Measurements from ENCODE around the gene PRUNE2. TPM values are rescaled to one million over a fixed set of nuclear protein-coding genes. Genes with fewer than 3 reads are reported as not detected.

The PRUNE2 gene
- total and polyA plus RNA-seq, 2 of the 8 experiments (the other 6 are each of a cell fraction or from before 2014, with no cell fraction given): 5.5 to 13.3 TPM

DNA sequence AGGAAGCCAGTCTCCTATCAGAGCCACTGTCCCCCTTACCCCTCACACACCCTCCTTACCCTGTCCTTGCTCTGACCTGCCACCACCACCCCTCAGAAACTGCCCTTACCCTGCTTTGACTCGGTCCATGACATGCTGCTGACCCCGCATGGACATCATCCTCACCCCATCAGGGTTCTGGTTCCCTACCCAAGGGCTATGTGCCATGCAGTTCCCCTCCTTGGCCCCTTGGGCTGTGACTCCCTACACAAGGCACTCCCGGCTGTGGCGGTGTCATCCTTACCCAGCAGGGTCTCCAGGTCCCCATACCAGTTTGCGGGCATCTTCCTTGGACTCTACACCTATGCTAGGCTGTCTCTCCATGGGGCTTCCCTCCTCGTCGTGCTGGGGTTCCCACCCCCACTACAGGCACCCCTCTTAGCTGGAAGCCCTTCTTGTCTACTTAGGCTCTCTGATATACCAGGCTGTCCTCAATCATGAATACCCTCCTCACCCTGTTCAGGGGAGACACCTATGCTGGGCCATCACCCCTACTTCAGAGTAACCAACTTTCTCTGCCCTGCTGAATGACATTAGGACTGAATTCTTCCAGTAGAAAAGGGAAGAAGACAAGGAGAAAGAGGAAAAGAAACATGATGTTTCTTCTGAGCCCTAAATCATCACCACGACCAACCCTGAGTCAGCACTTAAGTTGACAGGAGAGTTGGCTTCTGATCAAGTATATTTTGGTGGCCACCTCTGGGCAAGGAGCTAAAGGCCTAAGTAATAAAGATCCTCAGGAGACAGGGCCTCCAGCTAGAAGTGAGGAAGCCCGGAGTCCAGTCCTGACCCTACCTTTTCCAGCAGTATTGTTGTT, 331.8 kb downstream of the PRUNE2 start:
- H2BK5ac ChIP-seq (ENCODE audit: low read depth, low read length): no peak overlapping the region
- H3K36me3 ChIP-seq (ENCODE audit: control insufficient read depth in 2 of 4, insufficient read depth in 4 of 4, low read length in 3 of 4): no peaks in the 10 kb centered on the region
- H4K20me1 ChIP-seq (replicated peaks in 1 of 2; ENCODE audit: control insufficient read depth in 1 of 2, insufficient read depth in 2 of 2, low read length in 2 of 2): no peaks in the 10 kb centered on the region
- DNase-seq (ENCODE audit: low read depth in 1 of 2, low spot score in 2 of 2) (no peak), FAIRE-seq (no peak)
- no peaks in the 10 kb centered on the region for H3K79me2 ChIP-seq (ENCODE audit: control insufficient read depth in 1 of 2, insufficient read depth in 2 of 2, low read length in 2 of 2)
- no peak overlapping the region for H2BK120ac ChIP-seq (replicated peaks; ENCODE audit: low read depth, low read length)
- H4K5ac ChIP-seq (ENCODE audit: insufficient read length, low read depth, low read length): no peak overlapping the region
- H3K27ac ChIP-seq (ENCODE audit: low read depth, low read length): no peak overlapping the region
- ChIA-PET CTCF (ENCODE audit: partially characterized antibody) (interaction anchor here (0.6 to 1.1 kb wide), 3 partner anchors 12 to 221 kb away, joined by 3 to 4 read pairs (median 3); no protein-coding TSS in a partner anchor), POLR2A (ENCODE audit: partially characterized antibody) (no interaction called here)
- H2BK15ac ChIP-seq (ENCODE audit: low read length): no peak overlapping the region
- H3K56ac ChIP-seq (replicated peaks; ENCODE audit: insufficient read length, low read depth, low read length): no peak overlapping the region
- no peak overlapping the region for H3K14ac ChIP-seq (ENCODE audit: insufficient read length)
- H3K9me3 ChIP-seq (ENCODE audit: insufficient read depth in 2 of 2, low read depth in 1 of 2, low read length in 1 of 2): 0 out of 4 replicates have a peak, but pooled peaks cover 0 to 4% of the 10 kb centered on the region in 2 experiments
- H3K4me2 ChIP-seq (ENCODE audit: insufficient read depth in 1 of 2, low read depth in 2 of 2, low read length in 2 of 2): no peak overlapping the region
- no peak overlapping the region for H3K4ac ChIP-seq (replicated peaks; ENCODE audit: insufficient read length, low read depth, low read length)
- H3K4me1 ChIP-seq (replicated peaks in 1 of 4; ENCODE audit: control insufficient read depth in 3 of 4, insufficient read depth in 4 of 4, low read length in 3 of 4): no peaks in the 10 kb centered on the region
- H3K9ac ChIP-seq (replicated peaks in 1 of 4; ENCODE audit: extremely low read depth in 1 of 4, low read depth in 3 of 4, low read length in 3 of 4): no peak overlapping the region
- H2BK12ac ChIP-seq (ENCODE audit: low read depth, low read length): no peak overlapping the region
- 94% methylated on average over 8 of the region's 9 CpGs; no CpG with 5 or more reads in 1 of the 2 experiments for WGBS, 2 experiments (ENCODE audit: extremely low coverage in 1 of 2, insufficient coverage in 1 of 2, insufficient read length in 1 of 2, insufficient replicate concordance in 2 of 2, low coverage in 1 of 2, low lambda C conversion rate in 2 of 2, missing lambda C conversion rate in 1 of 2)
- H2AFZ ChIP-seq (ENCODE audit: low read length): no peak overlapping the region
- H3K4me3 ChIP-seq (ENCODE audit: extremely low read depth in 1 of 4, insufficient read depth in 2 of 4, low read depth in 3 of 4, low read length in 4 of 4): no peak overlapping the region
- no peak for TF ChIP-seq POLR2A (IDR thresholded peaks at IDR 0.05; ENCODE audit: control extremely low read depth in 1 of 2, low read depth in 2 of 2, low read length in 2 of 2)
- TF ChIP-seq, protein P1, sequence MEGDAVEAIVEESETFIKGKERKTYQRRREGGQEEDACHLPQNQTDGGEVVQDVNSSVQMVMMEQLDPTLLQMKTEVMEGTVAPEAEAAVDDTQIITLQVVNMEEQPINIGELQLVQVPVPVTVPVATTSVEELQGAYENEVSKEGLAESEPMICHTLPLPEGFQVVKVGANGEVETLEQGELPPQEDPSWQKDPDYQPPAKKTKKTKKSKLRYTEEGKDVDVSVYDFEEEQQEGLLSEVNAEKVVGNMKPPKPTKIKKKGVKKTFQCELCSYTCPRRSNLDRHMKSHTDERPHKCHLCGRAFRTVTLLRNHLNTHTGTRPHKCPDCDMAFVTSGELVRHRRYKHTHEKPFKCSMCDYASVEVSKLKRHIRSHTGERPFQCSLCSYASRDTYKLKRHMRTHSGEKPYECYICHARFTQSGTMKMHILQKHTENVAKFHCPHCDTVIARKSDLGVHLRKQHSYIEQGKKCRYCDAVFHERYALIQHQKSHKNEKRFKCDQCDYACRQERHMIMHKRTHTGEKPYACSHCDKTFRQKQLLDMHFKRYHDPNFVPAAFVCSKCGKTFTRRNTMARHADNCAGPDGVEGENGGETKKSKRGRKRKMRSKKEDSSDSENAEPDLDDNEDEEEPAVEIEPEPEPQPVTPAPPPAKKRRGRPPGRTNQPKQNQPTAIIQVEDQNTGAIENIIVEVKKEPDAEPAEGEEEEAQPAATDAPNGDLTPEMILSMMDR (IDR thresholded peaks at IDR 0.05; ENCODE audit: control extremely low read depth in 1 of 3, insufficient read depth in 1 of 3, low read depth in 1 of 3, low read length in 3 of 3): peak in 1 of 3 experiments; percentile 15; a peak in 1 of 4 replicates
- no peaks in the 10 kb centered on the region for H3K27me3 ChIP-seq (replicated peaks in 1 of 4; ENCODE audit: control insufficient read depth in 3 of 4, extremely low read depth in 1 of 4, insufficient read depth in 3 of 4, low read length in 3 of 4)
- H3K18ac ChIP-seq (ENCODE audit: extremely low read depth, low read length): no peak overlapping the region
- peak overlapping the region; percentile 71; the same call in 1 of the 2 replicates for H4K8ac ChIP-seq (ENCODE audit: extremely low read depth, insufficient read depth, low read length)
- H4K91ac ChIP-seq (replicated peaks; ENCODE audit: insufficient read length, low read length): peak overlapping the region; percentile 19
- no peak overlapping the region for H2BK20ac ChIP-seq (ENCODE audit: low read length)
- no peaks in the 10 kb centered on the region for H3K79me1 ChIP-seq (ENCODE audit: low read depth, low read length)
- H3K23me2 ChIP-seq (ENCODE audit: low read depth, low read length): no peaks in the 10 kb centered on the region
- no peak overlapping the region for H3K23ac ChIP-seq (ENCODE audit: insufficient read length)
- H2AK5ac ChIP-seq (ENCODE audit: low read depth, low read length): no peak overlapping the region

Measured in H1 (cell line).